Activated CD4-positive, alpha-beta T cell treated with anti-CD3 and anti-CD28 coated beads for 36 hours (primary cell): Measurements from ENCODE around the gene DTHD1. TPM values are rescaled to one million over a fixed set of nuclear protein-coding genes. Genes with fewer than 3 reads are reported as not detected.

ENCODE experiments used
- ATAC-seq: fragments of 200-7000 bp; cut with Tn5 transposase; one replicate; pipeline ENCODE4 v1.10.0; 2021; ENCODE audit warnings: mild to moderate bottlenecking, moderate library complexity
- CTCF ChIA-PET: fragments of 350-600 bp; sonication (Branson Sonifier 250); formaldehyde crosslinking; loops from one replicate; lab custom pipeline; 2021; ENCODE audit warnings: antibody characterized with exemption; lab: Charles Lee
- POLR2A ChIA-PET: fragments of 350-600 bp; sonication (Branson Sonifier 250); formaldehyde crosslinking; loops from one replicate; lab custom pipeline; 2021; ENCODE audit warnings: antibody characterized with exemption, inconsistent platforms; lab: Charles Lee
- DNase-seq: peaks from one replicate; pipeline ENCODE4 v3.0.0-alpha.2; 2020
- H3K27ac Mint-ChIP-seq: one replicate; pipeline ENCODE4 v1.8.0; 2021; ENCODE audit warnings: mixed read lengths
- H3K27me3 Mint-ChIP-seq: one replicate; pipeline ENCODE4 v1.8.0; 2021; ENCODE audit warnings: mixed read lengths
- H3K36me3 Mint-ChIP-seq: one replicate; pipeline ENCODE4 v1.8.0; 2021; ENCODE audit warnings: low read depth, mixed read lengths
- H3K4me1 Mint-ChIP-seq: one replicate; pipeline ENCODE4 v1.8.0; 2021; ENCODE audit warnings: mixed read lengths
- H3K4me3 Mint-ChIP-seq: one replicate; pipeline ENCODE4 v1.8.0; 2021; ENCODE audit warnings: mild to moderate bottlenecking, moderate library complexity, mixed read lengths
- H3K9me3 Mint-ChIP-seq: one replicate; pipeline ENCODE4 v1.8.0; 2021; ENCODE audit warnings: low read depth, mixed read lengths
- intact Hi-C, 2 experiments: fragments of 100-400 bp; cut with DNase I in 1 of 2; cut with micrococcal nuclease in 1 of 2; formaldehyde crosslinking; loops; one replicate each; pipeline versions ENCODE4 v1.14.2 to v1.15.1; 2022 to 2024; cut with DNase I, micrococcal nuclease
- total RNA-seq, 2 experiments: library from RNA; stranded (reverse); gene quantifications; one replicate each; pipeline ENCODE4 v1.2.3, GENCODE V29; 2021

Gene DTHD1
- total RNA-seq, 2 experiments from 2014 or later, result 0.73 to 0.76 TPM

DNA sequence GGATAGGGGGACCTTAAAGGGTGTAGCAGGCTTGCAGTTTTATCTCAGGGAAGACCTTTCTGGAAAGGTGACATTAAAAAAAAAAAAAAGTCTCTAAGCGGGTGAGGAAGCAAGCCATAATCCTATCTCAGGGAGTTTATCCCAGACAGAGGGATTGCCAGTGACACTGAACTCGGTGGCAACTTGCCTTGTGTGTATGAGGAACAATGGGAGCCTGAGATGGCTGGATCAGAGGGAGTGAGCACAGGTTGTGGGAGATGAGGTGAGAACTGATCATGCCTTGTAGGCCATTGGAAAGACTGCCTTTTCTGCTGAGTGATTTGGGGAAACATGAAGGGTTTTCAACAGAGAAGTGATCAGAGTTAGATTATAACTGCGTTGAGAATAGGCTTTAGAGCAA, 31.1 kb downstream of the DTHD1 start:
- intact Hi-C loops, result no loop called here
- H3K36me3 Mint-ChIP-seq, result no peaks in the 10 kb centered on the region

DNA sequence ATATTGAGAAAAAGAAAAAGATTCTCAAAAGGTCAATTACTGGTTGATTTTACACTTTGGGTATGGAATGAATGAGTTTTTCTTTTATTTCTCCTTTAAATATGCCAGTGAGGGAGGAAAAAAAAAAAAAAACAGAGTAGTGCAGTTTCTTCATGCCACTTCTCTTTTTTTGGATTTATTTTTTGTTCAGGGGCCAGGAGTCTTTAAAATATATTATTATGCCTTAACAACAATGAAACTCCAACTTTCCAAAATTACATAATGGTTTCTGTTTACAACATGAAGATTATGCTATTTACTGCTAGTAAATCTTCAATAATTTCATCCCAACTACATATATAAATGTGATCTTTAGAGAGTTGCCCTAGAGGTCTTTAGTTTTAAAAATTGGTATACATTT, 31.9 kb downstream of the DTHD1 start:
- ATAC-seq, result no peak
- ChIA-PET POLR2A (no interaction called here), CTCF (interaction anchor here (1.0 kb wide), 1 partner anchor 232 kb away, joined by 5 read pairs; no protein-coding TSS in a partner anchor)
- H3K27me3 Mint-ChIP-seq, result peaks cover 6% of the 10 kb centered on the region
- intact Hi-C loops, result no loop called here
- no peaks in the 10 kb centered on the region for H3K9me3 Mint-ChIP-seq
- no peak overlapping the region for H3K4me3 Mint-ChIP-seq
- H3K27ac Mint-ChIP-seq, result peak overlapping the region; percentile 58
- peaks cover 37% of the 10 kb centered on the region for H3K4me1 Mint-ChIP-seq
- no peak for DNase-seq
- no peaks in the 10 kb centered on the region for H3K36me3 Mint-ChIP-seq

More for the DNA sequence above, 31.1 kb downstream of the DTHD1 start:
- no peak overlapping the region for H3K4me3 Mint-ChIP-seq
- H3K9me3 Mint-ChIP-seq, result no peaks in the 10 kb centered on the region
- DNase-seq (no peak), ATAC-seq (no peak)
- no peak overlapping the region for H3K27ac Mint-ChIP-seq
- CTCF ChIA-PET, result no interaction called here
- POLR2A ChIA-PET, result no interaction called here
- peaks cover 6% of the 10 kb centered on the region for H3K27me3 Mint-ChIP-seq
- peaks cover 29% of the 10 kb centered on the region for H3K4me1 Mint-ChIP-seq

DNA sequence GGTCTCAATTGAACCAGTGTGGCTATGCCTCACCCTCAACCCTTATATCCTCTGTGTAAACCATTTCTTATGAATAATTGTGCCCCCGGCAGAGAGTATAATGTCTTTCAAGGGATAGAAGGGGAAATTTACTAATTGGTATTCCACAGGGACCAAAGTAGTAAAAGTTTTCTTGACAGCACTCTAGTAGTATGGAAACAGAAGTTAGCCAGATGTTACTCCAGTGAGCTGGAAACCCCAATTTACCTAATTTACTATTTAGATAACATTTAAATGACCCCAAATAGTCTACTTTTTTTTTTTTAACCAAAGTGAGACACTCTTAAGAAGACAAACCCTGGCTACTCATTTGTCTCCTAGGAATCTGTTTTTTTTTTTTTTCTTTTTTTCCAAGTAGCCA, 32.3 kb downstream of the DTHD1 start:
- no peaks in the 10 kb centered on the region for H3K9me3 Mint-ChIP-seq
- ChIA-PET CTCF (interaction anchor here (1.0 to 1.2 kb wide), 2 partner anchors 28 to 233 kb away, joined by 3 to 5 read pairs; no protein-coding TSS in a partner anchor), POLR2A (no interaction called here)
- DNase-seq (no peak), ATAC-seq (no peak)
- intact Hi-C loops, result no loop called here
- H3K4me3 Mint-ChIP-seq, result no peak overlapping the region
- H3K4me1 Mint-ChIP-seq, result peaks cover 37% of the 10 kb centered on the region
- peak overlapping the region; percentile 58 for H3K27ac Mint-ChIP-seq
- peaks cover 6% of the 10 kb centered on the region for H3K27me3 Mint-ChIP-seq
- H3K36me3 Mint-ChIP-seq, result no peaks in the 10 kb centered on the region

DNA sequence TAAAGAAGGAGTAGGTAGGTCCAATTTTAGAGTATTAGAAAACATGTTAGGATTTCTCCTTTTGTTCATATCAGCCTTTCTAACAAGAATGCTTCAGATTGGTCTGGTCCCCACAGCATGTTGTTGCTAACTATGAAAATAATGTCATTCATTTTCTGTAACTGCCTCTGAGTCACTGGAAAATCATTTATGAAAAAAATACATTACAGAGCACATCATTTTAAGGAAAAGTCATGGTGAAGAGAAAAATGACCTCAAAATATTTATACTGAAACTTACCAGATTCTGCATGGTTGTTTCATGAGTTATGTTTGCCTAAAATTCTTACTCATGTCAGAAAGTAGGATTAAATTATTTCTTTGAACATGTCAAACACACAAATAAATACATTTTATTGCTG, 35.2 kb downstream of the DTHD1 start:
- Mint-ChIP-seq H3K4me1 (peaks cover 49% of the 10 kb centered on the region), H3K27me3 (peaks cover 2% of the 10 kb centered on the region)

DNA sequence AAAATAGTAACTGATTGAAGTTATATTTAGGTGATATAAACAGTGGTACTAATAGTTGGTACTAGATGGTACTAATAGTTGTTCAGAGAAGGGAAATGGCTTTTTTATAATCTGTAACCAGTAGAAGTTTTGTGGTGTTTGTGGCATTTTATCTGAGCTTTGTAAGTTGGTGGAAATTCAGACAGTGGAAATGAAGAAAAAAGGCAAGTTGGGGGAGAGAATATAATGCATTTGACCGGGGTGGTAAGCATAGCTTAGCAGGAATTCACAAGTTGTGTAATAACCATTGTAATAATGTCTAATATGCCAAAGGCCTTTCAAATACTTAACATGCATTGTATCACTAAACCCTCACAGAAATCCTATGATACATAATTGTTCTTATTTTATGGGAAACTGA, 36.3 kb downstream of the DTHD1 start:
- DNase-seq (no peak), ATAC-seq (no peak)
- no peaks in the 10 kb centered on the region for H3K36me3 Mint-ChIP-seq
- no peaks in the 10 kb centered on the region for H3K9me3 Mint-ChIP-seq
- H3K27me3 Mint-ChIP-seq, result peaks cover 2% of the 10 kb centered on the region
- H3K4me3 Mint-ChIP-seq, result no peak overlapping the region
- POLR2A ChIA-PET, result interaction anchor here (1.0 kb wide), 1 partner anchor 74 kb away, joined by 3 read pairs; no protein-coding TSS in a partner anchor
- no peak overlapping the region for H3K27ac Mint-ChIP-seq
- H3K4me1 Mint-ChIP-seq, result peaks cover 57% of the 10 kb centered on the region
- CTCF ChIA-PET, result interaction anchor here (1.5 kb wide), 1 partner anchor 12 kb away, joined by 4 read pairs; no protein-coding TSS in a partner anchor
- intact Hi-C loops, result no loop called here

More for the DNA sequence above, 35.2 kb downstream of the DTHD1 start:
- Mint-ChIP-seq H3K9me3 (no peaks in the 10 kb centered on the region), H3K36me3 (no peaks in the 10 kb centered on the region), H3K4me3 (no peak overlapping the region), H3K27ac (no peak overlapping the region)
- ATAC-seq, result peak; percentile 81
- intact Hi-C loops, result loop anchor here (1.0 kb wide), 2 partner anchors 30 to 35 kb away; partner anchors contain the start of gene DTHD1 (in 1 of the 2)
- DNase-seq, result peak; percentile 33
- POLR2A ChIA-PET, result no interaction called here
- CTCF ChIA-PET, result interaction anchor here (1.5 kb wide), 1 partner anchor 13 kb away, joined by 4 read pairs; no protein-coding TSS in a partner anchor

DNA sequence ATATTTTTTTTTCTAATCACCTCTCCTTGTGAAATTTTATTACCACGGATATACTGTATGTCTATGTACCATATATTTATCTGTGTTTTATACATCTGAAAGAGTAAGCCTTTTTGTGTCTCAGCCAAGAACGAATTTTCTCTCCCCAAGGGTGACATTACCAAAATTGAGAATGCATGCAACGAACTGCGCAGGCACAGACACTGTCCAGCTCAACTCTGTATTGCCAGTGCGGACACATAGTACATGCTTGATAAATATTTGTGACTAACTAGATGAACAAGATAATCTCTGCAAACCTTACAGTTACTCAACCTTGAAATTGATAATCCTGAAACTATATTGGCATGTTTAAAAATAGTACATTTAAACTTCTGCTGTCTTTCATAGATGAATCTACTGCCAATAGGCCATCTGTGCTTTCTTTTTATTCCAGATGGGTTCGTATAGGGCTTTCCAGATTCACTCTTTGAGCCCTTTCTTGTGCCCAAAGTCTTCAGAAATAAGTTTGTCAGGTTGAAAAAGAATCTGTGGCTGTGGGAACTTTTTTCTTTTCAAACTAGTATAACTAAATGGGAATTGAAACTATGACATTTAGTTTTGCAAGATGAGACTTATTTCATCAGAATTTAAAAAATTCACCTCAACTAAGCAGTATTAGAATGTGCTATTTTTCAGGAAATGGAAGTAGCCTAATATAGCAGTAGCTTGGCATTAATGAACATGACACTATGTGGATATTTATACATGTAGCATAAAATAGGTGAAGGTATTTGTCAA, 38.9 kb downstream of the DTHD1 start:
- Mint-ChIP-seq H3K4me3 (no peak overlapping the region), H3K4me1 (peaks cover 80% of the 10 kb centered on the region), H3K27ac (peak overlapping the region; percentile 63), H3K27me3 (no peaks in the 10 kb centered on the region), H3K36me3 (no peaks in the 10 kb centered on the region), H3K9me3 (no peaks in the 10 kb centered on the region)
- ChIA-PET POLR2A (no interaction called here), CTCF (interaction anchor here (1.2 kb wide), 1 partner anchor 12 kb away, joined by 3 read pairs; no protein-coding TSS in a partner anchor)
- intact Hi-C loops, result loop anchor here (10.0 kb wide), 2 partner anchors 236 to 346 kb away; no protein-coding TSS in a partner anchor
- DNase-seq (no peak), ATAC-seq (no peak)

DNA sequence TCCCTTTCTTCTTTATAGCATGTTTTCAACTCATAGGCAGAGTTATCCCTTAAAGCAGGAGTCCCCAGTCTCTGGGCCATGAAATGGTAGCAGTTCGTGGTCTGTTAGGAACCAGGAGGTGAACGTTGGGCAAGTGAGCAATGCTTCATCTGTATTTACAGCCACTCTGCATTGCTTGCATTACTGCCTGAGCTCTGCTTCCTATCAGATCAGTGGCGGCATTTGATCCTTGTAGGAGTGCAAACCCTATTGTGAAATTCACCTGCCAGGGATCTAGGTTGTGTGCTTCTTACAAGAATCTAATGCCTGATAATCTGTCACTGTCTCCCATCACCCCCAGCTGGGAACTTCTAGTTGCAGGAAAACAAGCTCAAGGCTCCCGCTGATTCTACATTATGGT, 39.8 kb downstream of the DTHD1 start:
- Mint-ChIP-seq H3K27me3 (no peaks in the 10 kb centered on the region), H3K27ac (peak overlapping the region; percentile 63), H3K4me1 (peaks cover 82% of the 10 kb centered on the region), H3K9me3 (no peaks in the 10 kb centered on the region), H3K36me3 (no peaks in the 10 kb centered on the region), H3K4me3 (no peak overlapping the region)
- intact Hi-C loops, result loop anchor here (10.0 kb wide), 2 partner anchors 236 to 346 kb away; no protein-coding TSS in a partner anchor
- ATAC-seq, result no peak
- POLR2A ChIA-PET, result no interaction called here
- CTCF ChIA-PET, result no interaction called here
- no peak for DNase-seq

DNA sequence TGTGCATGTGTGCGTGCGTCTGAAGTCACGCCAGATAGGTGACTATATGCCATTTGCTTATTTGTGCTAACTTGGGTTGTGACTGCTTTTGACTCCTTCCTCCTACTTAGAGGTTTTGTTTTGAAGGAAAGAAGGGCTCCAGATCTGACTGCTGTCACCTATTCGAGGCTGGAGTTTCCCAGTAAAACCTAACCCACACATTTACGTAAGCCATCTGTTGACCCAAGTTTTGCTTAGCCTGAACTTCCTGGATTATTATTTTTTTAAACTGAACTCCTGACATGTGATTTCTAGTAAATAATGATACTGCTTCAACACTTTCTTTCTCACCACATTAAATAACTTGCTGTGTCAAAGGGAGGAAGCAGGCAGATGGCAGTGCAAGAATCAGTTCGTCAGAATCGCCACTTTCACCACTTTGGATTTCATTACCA, 41.5 kb downstream of the DTHD1 start:
- CTCF ChIA-PET, result no interaction called here
- peak overlapping the region; percentile 91 for H3K27ac Mint-ChIP-seq
- H3K4me3 Mint-ChIP-seq, result peak overlapping the region; percentile 43
- DNase-seq (peak; percentile 61), ATAC-seq (peak; percentile 87)
- POLR2A ChIA-PET, result no interaction called here
- H3K4me1 Mint-ChIP-seq, result peaks cover 84% of the 10 kb centered on the region
- H3K9me3 Mint-ChIP-seq, result peaks cover 2% of the 10 kb centered on the region
- intact Hi-C loops, result loop anchor here (1.0 to 10.0 kb wide), 11 partner anchors 9 to 348 kb away; partner anchors contain the start of gene ARAP2 (in 2 of the 2)
- no peaks in the 10 kb centered on the region for H3K36me3 Mint-ChIP-seq
- H3K27me3 Mint-ChIP-seq, result no peaks in the 10 kb centered on the region

DNA sequence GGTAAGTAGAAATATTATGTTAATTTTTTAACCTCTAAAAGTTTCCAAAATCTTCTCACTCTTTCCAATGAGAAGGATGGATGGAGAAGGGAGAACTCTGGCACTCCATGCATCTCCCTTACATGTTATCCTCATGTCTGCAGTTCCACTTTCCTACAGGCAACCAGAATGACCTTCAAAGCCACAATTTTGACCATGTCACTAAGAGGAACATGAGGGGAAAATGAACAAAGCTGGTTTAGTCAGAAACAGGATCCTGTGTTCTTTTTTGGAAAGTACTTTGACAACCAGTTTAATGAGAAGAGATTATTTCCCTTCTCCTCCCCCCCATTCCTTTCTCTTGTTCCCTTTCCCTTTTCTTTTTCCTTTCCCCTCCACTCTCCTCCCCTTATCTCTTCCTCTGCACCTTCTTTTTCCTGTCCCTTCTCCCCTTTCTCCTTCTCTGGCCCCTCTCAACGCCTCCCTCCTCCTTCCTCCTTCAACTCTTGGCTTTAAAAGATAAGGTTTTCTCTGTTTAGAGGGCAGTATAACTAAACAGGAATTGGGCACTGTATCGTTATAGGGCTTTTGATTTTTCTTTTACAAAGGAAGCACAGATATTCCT, 42.5 kb downstream of the DTHD1 start:
- DNase-seq (no peak), ATAC-seq (no peak)
- Mint-ChIP-seq H3K9me3 (peaks cover 2% of the 10 kb centered on the region), H3K36me3 (no peaks in the 10 kb centered on the region), H3K4me3 (no peak overlapping the region), H3K27ac (peak overlapping the region; percentile 91), H3K27me3 (no peaks in the 10 kb centered on the region), H3K4me1 (peaks cover 79% of the 10 kb centered on the region)
- CTCF ChIA-PET, result interaction anchor here (0.7 to 1.2 kb wide), 2 partner anchors 38 to 39 kb away, joined by 3 to 6 read pairs; no protein-coding TSS in a partner anchor
- intact Hi-C loops, result loop anchor here (1.0 to 10.0 kb wide), 11 partner anchors 8 to 349 kb away; partner anchors contain the start of gene ARAP2 (in 2 of the 2)
- POLR2A ChIA-PET, result interaction anchor here (1.5 kb wide), 1 partner anchor 81 kb away, joined by 6 read pairs; no protein-coding TSS in a partner anchor

DNA sequence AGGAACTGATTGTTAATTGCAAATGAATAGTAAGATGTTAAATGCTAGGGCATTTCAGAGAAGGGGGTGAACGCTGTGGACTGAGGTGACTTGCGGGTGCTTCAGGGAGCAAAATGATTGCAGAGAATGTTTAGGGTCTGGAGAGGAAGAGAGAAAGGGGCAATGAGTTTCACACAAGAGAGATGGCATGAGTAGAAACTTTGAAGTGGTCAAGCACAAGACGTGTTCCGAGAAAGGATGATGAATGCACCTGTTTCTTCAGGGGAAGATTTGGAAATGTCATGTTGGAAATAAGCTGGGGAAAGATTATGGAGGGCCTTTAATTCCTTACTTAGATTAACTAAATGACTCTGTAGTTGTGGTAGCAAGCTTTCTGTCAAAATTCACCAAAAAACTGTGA, 43.4 kb downstream of the DTHD1 start:
- ATAC-seq (no peak), DNase-seq (no peak)
- ChIA-PET POLR2A (interaction anchor here (1.4 to 1.5 kb wide), 2 partner anchors 39 to 82 kb away, joined by 6 to 9 read pairs; no protein-coding TSS in a partner anchor), CTCF (interaction anchor here (1.0 to 1.8 kb wide), 4 partner anchors 23 to 80 kb away, joined by 3 to 8 read pairs (median 4); partner anchors contain the start of gene ARAP2)
- Mint-ChIP-seq H3K36me3 (no peaks in the 10 kb centered on the region), H3K4me1 (peaks cover 73% of the 10 kb centered on the region), H3K4me3 (no peak overlapping the region), H3K9me3 (peaks cover 2% of the 10 kb centered on the region), H3K27me3 (no peaks in the 10 kb centered on the region), H3K27ac (peak overlapping the region; percentile 86)
- intact Hi-C loops, result loop anchor here (10.0 kb wide), 2 partner anchors 240 to 350 kb away; no protein-coding TSS in a partner anchor

DNA sequence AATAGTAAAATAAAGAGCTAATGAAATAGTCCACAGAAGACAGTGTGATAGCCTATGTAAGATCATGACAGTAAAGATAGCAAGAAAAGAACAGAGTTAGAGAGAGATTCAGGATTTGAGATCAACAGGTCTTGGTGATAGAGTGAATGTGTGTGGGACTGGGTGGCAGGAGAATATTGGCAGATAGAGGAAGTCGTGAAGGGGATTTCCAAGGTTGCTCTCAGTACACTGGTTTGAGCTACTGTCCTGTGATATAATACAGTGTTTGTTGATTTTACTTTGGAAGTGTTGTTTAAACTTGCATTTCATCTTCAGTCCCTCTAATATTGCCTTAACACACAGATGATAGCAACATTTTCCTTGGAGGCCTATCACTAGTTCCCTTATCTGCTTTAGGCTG, 44.1 kb downstream of the DTHD1 start:
- Mint-ChIP-seq H3K36me3 (no peaks in the 10 kb centered on the region), H3K27ac (peak overlapping the region; percentile 86), H3K4me1 (peaks cover 66% of the 10 kb centered on the region), H3K9me3 (peaks cover 2% of the 10 kb centered on the region), H3K4me3 (no peak overlapping the region), H3K27me3 (no peaks in the 10 kb centered on the region)
- peak; percentile 43 for ATAC-seq
- ChIA-PET CTCF (interaction anchor here (1.0 to 1.8 kb wide), 6 partner anchors 22 to 81 kb away, joined by 3 to 8 read pairs (median 3); partner anchors contain the start of gene ARAP2), POLR2A (interaction anchor here (1.4 kb wide), 1 partner anchor 39 kb away, joined by 9 read pairs; no protein-coding TSS in a partner anchor)
- intact Hi-C loops, result loop anchor here (10.0 kb wide), 2 partner anchors 241 to 351 kb away; no protein-coding TSS in a partner anchor
- no peak for DNase-seq
